Activated CD4-positive, alpha-beta T cell treated with anti-CD3 and anti-CD28 coated beads, Interleukin-2, amount 50 U/mL, for 4 hours (primary cell): Measurements from ENCODE around the gene CACNA1B.

Experiments used
- DNase-seq, 2 experiments: peaks; one replicate each; pipeline ENCODE4 v3.0.0-alpha.2; 2020

CACNA1B gene

GRCh38 chr9:137969685-137970084 is 92.1 kb downstream of the CACNA1B start:
- no peak for DNase-seq

DNA sequence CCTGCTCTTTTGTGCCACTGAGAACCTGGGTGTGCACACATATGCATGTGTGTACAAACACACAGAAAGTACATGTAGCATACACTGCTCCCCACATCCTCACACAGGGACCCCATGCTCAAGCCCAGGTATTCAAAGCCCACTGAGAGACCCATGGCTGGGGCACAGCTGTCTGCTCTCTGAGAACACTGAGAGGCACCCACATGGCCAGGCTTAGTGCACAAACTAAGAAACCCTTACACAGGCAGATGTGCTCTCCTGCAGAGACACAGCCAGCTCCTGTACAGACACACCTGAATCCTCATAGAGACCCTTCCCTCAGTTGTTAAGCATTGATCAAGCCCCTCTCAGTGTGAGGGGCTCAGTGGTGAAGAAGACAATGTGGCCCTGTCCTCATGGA is 92.5 kb downstream of the CACNA1B start:
- no peak for DNase-seq

GRCh38 chr9:137970686-137971476 is 93.3 kb downstream of the CACNA1B start:
- DNase-seq, result no peak

- DNase-seq, result no peak
Measured at GRCh38 chr9:137971477-137972138, 94.0 kb downstream of the CACNA1B start.

- no peak for DNase-seq
Measured at GRCh38 chr9:137972355-137972987, 94.9 kb downstream of the CACNA1B start.

GRCh38 chr9:137972988-137973470 is 95.4 kb downstream of the CACNA1B start:
- DNase-seq, result no peak

- no peak for DNase-seq
Measured at GRCh38 chr9:137973829-137974416, 96.3 kb downstream of the CACNA1B start.

GRCh38 chr9:137974746-137975526 is 97.4 kb downstream of the CACNA1B start:
- no peak for DNase-seq

DNA sequence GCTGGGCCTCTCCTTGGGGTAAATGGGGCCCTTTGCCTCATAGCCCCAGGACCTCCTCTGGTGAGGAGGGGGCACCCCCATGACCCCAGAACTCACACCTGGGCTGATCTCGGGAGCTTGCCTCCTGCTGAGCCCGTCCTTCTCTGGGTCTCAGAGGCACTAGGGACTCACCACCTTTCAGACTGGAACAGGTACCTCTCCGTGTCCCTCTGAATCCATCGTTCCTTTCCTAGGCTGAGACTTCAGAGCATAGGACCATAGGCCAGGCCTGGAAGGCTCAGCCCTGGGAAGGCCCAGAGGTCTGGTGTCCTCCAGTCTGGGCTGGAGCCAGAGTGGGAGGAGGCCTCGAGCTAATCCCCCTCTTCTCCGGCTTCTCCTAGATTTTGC is 97.9 kb downstream of the CACNA1B start:
- DNase-seq, result no peak

DNA sequence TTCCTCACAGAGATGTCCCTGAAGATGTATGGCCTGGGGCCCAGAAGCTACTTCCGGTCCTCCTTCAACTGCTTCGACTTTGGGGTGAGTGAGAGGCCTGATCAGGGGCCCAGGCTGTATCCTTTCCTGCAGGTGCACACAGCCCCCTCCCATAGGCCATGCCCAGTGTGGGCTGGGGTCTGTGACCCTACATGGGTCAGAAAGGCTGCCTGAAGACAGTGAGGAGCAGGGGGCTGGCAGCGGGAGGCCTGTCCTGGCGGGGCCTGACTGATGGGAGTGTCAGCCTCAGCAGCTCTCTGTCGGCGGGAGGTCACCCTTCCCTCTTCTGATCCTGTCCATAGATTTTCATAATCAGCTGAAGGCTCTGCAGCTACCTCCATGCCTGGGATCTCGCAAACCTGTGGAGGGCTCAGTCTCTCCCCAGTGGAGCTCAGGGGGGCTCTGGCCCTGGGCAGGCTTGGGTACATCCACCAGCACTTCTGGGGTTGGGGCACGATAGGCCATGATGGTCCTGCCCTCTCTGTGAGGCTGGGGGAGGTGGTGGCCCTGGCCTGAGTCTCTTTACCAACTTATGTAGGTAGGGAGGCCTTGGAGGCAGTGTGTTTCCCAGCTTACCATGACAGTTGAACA is 98.5 kb downstream of the CACNA1B start:
- DNase-seq, result no peak

DNA sequence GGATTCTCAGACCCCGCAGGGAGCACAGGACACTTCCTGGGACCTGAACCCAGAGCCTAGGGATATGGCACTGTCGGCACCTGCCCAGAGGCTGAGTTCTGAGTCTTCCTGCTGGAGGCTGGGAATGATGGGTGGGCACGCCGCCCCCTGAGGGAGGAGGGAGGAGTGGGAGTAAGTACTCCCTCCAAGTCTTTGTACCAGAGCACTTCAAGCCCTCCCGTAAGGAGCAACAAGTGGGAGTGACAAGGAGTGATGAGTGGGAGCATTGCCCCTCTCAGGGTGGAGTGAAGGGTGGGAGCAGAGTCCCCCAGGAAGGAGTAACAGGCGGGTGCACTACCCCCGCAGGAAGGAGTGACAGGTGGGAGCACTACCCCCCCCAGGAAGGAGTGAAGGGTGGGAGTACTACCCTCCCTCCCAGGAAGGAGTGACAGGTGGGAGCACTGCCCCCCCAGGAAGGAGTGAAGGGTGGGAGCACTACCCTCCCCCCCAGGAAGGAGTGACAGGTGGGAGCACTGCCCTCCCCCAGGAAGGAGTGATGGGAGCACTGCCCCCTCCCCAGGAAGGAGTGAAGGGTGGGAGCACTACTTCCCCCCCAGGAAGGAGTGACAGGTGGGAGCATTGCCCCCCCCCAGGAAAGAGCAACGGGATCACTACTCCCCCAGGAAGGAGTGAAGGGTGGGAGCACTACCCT is 100.1 kb downstream of the CACNA1B start:
- no peak for DNase-seq

DNA sequence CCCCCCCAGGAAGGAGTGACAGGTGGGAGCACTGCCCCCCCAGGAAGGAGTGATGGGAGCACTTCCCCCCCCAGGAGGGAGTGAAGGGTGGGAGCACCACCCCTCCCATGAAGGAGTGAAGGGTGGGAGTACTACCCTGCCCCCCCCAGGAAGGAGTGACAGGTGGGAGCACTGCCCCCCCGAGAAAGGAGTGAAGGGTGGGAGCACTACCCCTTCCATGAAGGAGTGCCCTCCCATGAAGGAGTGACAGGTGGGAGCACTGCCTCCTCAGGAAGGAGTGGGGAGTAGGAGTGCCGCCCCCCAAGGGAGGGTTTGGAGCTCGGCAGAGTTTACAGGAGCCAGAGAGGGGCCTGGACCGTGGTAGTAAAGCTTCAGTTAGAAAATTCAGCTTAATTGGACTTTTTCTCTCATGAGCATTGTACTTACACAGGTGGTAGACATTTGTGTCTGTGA is 100.7 kb downstream of the CACNA1B start:
- no peak for DNase-seq

DNA sequence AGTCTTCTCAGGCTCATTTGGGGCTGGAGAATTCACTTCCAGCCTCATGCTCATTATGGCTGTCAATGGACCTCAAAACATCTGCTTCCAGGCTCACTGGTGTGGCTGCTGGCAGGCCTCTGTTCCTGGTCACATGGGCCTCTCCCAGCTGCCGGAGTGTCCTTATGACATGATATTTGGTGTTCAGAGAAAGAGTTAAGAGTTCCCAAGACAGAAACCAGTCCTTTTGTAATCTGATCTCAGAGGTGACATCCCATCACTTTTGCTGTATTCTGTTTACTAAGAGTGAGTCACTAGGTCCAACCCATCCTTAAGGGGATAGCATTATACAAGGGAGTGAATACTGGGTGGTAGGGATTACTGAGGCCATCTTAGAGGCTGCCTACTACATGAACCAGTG is 104.6 kb downstream of the CACNA1B start:
- no peak for DNase-seq

DNA sequence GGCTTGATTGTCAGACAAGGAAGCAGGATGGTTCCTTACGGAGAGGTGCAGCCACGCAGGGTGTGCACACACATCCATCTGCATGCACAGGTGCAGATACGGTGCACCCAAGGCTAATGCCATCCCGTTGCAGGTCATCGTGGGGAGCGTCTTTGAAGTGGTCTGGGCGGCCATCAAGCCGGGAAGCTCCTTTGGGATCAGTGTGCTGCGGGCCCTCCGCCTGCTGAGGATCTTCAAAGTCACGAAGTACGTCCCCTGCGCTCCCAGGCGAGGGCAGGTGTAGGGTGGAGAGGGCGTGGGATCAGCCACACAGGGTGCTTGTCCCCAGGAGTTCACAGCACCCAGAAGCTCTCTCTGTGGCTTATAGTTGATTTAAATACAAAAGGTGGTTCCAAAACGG is 106.4 kb downstream of the CACNA1B start:
- no peak for DNase-seq

- no peak for DNase-seq
Measured at GRCh38 chr9:137984520-137985257, 107.1 kb downstream of the CACNA1B start.

GRCh38 chr9:137985637-137986071 is 108.1 kb downstream of the CACNA1B start:
- DNase-seq, result no peak

- DNase-seq, result no peak
Measured at GRCh38 chr9:137986268-137987099, 108.9 kb downstream of the CACNA1B start.

- DNase-seq, result no peak
Measured at GRCh38 chr9:137987244-137988030, 109.9 kb downstream of the CACNA1B start.

DNA sequence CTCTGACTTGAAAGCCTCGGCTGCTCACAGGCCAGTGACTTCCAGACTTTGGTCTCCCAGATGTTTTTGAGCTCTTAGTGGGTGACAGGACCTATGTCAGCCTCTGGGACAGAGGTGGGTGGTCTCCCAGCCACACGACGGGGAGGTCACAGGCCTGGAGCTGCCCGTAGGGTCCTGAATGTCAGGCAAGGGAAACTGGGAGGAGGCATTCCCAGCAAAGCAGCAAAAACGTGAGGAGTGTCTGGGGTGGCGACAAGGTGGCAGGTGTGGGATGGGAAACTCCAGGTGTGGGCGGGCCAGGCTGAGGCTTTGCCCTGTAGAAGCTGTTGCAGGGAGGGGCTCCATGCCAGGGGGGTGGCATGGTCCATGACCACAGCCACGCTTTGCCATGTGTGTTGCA is 110.5 kb downstream of the CACNA1B start:
- DNase-seq, result no peak
